CD1c-positive myeloid dendritic cell (primary cell): ENCODE data around the gene AAK1.
"Not testable (repeated sequence)": the region's sequence is repeated elsewhere in the genome, so short reads cannot be mapped to it uniquely, and the experiment has no call there.

Experiments used
- DNase-seq: peaks from one replicate; pipeline ENCODE4 v3.0.0-alpha.2; 2016; ENCODE audit errors: extremely low spot score

AAK1 gene

DNA sequence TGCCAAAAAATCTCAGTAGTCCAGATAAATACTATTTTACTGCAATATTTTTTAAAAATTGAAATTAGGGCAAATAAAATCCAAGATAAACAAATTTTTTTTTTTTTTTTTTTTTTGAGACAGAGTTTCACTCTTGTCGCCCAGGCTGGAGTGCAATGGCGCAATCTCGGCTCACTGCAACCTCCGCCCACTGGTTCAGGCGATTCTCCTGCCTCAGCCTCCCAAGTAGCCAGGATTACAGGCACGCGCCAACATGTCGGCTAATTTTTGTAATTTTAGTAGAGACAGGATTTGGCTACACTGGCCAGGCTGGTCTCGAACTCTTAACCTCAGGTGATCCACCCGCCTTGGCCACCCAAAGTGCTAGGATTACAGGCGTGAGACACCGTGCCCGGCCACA lies 68.2 kb downstream of the AAK1 start:
- peak; percentile 25 for DNase-seq

DNA sequence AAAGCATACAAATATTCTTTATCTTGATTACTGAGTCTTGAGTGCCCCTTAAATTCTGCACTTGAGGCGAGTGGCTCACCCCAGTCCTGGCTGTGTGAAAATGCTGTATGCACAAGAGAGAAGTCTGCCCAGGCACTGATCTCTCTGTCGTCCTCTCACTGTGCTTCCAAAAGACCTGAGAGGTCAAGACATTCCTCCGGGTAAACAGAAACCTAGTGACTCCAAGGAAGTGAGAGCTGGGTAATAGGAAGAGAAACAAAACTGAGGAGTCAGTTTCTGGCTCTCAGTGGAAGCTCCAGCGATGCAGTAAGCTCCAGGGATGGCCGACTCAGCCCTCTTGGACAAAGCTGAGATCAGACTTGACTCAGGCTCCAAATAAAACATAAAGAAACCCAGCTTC lies 70.9 kb downstream of the AAK1 start:
- peak; percentile 63 for DNase-seq

DNA sequence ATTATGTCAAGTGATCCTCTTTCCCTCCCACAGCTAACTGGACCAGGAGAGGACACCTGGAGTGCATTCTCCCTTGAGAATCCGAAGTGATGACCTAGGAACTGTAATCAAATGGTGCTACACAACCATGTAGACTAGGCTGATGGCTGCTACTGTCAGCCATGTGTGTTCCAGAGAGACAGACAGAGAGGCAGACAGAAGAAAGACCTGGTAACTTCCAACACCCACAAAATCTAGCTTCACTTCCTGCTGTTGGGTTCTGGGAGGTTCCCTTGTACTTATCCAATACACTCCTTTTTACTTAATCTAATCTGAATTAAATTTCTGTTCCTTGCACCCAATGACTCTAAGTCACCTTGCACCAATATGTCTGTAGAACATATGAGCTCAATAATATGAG lies 72.3 kb downstream of the AAK1 start:
- DNase-seq, result peak; percentile 17

DNA sequence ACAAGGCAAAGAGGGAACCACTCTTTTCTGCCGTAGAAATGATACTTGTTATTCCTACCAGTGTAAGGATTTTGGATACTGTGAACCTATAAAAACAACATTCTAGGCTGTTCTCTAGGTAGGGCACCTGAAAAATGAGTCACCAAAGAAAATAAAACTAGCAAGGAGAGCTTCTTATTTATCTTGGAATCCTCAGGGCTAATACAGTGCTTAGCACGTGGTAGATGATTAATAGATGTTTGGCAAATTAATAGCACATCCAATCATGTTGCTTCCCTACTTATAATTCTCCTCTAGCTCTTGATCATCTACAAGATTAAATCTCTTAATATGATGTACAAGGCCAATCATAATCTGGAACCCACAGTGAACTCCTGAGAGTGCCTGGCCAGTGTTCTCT lies 73.1 kb downstream of the AAK1 start:
- no peak for DNase-seq

DNA sequence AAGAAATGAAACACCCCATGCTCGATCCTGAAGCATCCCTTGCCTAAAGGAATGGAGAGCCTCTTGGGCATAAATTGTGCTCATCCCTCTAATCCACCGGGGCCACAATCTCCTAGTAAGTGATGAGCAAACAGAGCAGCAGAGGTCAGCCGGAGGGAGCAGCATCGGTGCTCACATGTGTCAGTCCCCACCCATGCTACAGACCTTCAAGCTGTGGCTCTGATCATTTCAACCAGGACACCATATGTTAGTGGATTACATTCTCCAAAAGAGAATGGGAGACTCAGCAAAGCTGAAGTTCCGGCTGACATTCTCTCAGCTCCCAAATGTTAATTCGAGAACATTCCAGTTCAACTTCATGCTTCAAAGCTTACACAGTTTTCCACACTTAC lies 75.6 kb downstream of the AAK1 start:
- no peak for DNase-seq

DNA sequence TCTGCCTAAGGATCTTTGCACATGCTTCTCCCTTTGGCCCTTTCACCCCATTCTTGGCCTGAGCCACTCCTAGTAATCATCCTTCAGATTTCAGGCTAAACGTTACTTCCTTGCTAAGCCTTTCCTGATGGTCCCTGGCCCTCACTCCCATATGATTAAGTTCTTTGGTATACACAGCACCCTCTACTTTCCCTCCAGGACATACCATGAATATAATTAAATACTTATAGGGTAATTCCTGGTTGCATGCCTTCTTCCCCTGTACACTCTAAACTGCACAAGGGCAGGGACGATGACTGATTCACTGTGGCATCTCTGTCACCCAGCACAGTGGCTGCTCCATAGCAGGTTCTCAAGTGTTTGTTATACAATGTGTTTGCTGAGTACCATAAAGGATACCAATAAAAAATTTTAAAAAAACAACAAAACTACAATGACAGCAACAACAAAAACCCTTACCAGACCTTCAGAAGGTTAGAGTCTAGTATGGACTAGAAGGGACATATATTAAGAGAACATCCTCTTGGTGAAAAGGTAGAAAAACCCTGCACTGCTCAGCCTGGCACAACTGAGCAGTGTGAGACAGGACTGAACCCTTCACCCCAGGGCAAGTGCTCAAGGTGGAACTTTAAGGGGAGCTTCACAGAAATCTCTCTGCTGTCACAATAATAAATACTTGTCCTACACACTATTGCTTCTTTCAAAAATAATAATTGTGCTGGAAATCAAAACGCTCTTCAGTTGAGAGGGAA lies 76.2 kb downstream of the AAK1 start:
- DNase-seq, result no peak

DNA sequence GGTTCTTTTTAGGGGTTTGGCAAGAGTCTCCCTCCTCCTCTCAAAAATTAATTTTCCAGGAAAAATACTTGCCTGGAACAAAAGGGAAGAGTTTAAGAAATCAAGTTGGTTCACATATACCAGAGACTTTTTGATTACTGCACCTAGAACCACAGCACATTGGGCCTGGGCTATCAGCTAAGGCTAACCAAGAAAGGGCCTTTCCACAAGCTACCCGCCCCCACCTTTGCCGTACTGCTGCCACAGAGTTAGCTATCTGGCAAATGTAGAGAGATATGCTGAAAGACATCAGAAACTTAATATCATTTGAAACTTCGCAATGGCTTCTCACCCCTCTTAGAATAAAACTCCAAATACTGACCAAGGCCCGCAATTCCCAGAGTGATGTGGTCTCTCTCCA lies 76.9 kb downstream of the AAK1 start:
- DNase-seq, result no peak

DNA sequence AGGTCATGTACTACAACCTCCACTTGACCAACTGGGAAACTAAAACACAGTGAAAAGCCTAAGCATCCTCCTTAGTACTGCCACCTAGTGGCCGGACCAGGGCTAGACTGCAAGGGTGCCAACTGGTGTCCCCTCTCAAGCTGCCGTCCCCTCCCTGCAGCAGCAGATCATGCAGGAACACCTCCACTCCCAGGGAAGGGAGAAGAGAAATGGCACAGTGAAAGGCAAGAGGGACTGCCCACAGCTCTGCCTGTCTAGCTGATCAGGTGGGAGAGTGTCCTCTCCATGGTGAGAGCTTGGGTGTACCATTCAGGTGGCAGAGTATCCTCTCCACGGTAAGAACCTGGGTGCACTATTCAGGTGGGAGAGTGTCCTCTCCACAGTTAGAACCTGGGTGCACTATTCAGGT lies 78.1 kb downstream of the AAK1 start:
- DNase-seq, result peak; percentile 71

DNA sequence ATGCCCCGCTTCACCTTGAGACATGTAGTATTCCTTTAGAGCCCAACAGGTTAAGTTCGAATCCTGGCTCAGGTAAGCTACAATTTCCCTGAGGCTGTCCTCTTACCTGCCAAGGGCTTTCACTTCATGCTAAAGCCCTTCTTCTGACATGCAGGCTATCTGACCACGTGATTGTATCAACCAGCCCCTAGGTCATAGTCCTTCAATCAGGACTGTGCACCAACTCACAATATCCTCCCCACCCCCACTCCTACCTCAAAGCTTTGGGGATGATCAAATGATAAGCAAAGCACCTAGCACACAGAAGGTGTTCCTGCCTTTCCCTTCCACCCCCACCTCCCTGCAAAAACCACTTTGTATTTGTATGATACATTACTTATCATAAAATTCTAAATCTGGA lies 78.9 kb downstream of the AAK1 start:
- no peak for DNase-seq

DNA sequence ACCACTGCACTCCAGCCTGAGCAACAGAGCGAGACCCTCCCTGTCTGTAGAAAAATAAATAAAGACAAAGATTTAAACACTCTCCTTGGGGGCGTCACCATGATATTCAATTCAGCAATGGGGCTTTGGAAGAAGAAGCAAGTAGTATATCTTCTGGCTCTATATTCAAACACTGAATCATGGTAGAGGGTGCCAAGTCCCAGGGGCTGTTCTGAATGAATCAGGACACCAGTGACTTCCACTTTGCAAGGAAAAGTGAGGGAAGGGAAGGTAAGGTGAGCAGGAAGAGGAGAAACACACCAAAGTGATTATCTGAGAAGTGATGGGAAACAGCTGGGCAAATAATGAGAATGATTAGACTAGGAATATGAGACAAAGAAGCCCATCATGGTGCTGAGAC lies 80.5 kb downstream of the AAK1 start:
- DNase-seq, result no peak

DNA sequence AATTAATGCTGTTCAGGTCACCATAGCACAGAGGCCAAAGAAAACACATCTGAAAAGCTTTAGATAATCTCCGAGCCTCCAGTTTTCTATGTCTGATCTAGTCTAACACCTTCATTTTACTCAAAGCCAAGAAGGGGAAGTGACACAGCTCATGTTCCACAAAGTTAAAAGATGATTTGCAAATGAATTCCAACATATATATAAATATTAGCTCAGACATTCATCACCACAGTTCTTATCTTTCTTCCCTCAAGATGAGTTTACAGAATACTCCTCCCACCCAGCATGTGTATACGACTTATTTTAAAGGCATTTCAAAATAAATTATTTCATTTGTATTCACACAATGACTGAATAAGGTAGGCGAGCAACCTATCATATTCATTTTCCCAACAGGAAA lies 82.4 kb downstream of the AAK1 start:
- no peak for DNase-seq

DNA sequence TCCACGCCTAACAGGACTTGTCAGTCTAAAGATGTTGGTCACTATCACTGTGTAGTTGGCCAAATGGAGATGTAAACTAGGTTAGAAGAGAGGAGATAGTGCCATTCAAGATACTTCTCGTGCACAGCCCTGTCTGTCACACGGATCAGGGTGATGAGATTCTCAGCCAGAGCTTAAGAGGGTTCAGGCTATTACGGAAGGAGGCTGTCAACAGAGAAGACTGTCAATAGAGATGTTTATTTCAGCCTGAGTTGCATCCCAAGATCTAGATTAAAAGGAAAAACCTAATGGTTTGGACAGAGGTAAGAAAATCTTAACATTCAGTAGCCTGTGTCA lies 83.4 kb downstream of the AAK1 start:
- DNase-seq, result no peak

DNA sequence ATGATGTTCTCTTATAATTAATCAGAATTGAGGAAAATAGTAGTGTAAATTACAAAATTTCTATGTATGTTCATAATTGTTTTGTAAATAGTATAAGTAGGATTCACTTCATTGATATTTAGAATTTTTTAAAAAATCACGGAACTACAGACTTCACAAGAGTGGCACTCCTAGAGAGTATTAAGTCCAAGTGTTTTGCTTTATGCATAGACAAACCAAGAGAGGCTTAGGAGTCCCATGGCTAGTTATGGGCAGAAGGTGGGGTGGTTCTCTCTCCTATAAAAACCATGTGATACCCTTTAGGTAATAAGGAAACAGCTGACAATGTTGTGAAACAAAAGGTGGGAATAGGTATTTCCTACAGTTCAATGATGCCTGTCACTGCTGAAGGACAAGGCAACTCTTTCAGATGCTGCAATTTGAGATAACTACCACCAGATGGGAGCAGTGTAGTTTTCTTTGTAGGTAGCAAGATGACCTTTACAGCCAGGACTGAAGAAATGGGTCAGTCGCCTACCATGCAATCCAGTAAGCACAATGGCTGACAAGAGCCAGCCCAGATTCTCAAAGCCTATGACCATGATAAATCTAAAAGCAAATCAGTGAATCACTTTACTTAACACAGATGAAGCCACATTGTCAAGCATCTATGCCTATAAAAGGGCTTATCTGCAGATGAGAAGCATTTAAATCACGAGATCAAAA lies 83.9 kb downstream of the AAK1 start:
- DNase-seq, result peak; percentile 59

DNA sequence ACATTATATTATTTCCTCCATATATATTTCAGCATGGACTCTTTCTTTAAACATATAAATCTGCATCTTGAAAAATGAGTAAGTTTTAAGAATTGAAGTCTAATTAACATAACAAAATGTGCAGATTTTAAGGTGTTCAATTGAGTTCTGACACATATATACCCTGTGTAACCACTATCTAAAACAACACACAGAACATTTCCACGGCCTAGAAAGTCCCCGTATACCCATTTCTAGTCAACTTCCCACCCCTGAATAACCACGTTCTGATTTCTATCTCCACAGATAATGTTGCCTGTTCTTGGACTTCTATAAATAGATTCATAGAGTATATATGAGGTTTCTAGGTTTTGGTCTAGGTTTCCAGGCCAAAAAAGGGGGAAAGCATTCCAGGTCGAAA lies 87.5 kb downstream of the AAK1 start:
- no peak for DNase-seq

DNA sequence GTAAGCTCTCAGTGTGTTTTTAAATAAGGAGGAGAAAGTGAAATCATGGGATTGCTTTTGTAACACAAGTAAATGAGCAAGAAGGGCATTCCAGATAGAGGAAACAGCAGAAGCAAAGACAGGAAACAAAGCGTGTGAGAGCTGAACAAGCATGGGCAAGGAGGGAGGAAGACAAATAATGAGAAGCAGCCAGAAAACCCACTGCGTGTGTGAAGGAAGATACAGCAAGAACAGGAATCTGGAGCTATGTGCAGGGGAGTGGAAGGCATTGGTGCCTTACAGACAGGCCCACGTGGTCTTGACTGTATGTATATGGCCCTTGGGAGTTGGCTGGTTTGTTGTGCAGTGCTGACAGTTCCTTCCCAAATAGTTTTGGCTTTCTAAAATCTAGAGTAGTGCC lies 88.6 kb downstream of the AAK1 start:
- peak; percentile 69 for DNase-seq

DNA sequence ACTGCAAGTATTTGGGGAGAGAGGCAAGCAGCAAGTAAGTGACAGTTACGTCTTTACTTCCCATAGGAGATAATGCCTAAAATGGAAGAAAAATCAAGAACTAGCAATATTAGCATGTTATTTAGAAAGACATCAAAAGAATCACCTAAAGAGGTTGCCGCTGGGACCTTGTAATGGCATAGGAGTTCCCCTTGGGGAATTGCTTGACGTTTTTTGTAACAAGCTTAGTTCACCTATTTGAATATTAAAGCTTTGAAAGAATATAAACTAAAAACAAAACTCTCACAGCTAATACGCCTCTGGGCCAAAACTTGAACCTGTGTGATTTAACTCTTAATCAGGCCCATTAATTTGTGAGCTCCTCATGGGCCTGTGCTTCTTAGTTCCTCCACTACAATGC lies 89.0 kb downstream of the AAK1 start:
- no peak for DNase-seq

DNA sequence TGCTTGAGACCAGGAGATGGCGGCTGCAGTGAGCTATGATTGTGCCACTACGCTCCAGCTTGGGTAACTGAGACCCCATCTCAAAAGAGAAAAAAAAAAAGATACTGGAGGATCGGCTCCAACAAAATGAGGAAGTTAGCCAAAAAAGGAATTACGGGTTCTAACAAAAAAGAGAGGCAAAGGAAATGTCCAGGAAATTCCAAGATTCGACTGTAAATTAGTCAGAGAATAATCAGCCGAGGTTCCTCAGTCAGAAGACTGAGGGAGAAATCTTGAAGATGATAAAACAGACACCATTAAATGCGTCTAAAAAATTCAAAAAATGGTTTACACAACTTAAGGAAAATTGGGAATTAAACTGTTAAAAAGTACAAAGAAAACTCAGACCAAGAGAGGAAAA lies 89.5 kb downstream of the AAK1 start:
- no peak for DNase-seq

DNA sequence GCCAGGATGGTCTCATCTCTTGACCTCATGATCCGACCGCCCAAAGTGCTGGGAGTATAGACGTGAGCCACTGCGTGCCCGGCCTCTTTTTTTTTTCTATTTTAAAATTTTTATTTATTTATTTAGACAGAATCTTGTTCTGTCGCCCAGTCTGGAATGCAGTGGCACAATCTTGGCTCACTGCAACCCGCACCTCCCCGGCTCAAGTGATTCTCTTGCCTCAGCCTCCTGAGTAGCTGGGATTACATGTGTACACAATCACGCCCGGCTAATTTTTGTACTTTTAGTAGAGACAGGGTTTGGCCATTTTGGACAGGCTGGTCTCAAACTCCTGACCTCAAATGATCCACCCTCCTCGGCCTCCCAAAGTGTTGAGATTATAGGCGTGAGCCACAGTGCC lies 93.0 kb downstream of the AAK1 start:
- DNase-seq, result not testable (repeated sequence)

DNA sequence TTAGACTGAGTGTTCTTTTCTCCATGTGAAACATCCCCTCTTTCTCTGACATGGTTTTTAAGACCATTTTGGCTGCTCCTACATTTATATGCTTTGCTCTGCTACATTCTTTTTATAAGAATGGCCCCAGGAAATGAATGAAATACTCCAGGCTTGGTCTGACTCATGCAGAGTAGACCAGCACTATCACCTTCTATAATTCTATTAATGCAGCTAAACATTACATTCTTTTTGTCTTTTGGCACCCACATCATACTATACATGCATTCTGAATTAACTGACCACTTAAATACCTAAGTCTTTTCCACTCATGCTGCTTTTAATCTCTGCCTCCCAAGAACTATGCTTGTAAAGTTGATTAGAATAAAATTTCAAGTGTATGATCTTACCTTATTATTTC lies 94.1 kb downstream of the AAK1 start:
- no peak for DNase-seq

DNA sequence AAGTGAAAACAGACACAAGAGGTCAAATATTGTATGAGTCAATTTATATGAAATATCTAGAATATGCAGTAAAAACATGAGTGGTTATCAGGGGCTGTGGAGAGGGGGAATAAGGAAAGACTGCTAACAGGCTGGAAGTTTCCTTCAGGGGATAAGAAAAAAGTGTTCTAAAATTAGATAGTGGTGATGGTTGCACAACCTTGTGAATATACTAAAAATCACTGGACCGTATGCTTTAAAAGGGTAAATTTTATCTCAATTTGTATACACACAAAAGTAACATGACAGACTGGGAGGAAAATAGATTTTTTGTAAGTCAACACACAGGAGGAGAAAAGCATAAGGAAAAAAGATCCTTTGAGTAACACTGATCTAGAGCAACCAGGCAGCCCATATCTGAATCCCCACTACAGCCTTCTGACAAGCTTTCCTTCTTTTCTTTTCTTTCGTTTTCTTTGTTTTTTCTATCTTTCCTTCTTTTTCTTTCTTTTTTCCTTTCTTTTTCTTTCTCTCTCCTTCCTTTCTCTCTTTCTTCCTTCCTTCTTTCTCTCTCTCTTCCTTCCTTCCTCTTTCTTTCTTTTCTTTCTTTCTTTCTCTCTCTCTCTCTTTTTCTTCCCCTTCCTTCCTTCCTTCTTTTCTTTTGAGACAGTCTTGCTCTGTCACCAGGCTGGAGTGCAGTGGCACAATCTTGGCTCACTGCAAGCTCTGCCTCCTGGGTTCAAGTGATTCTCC lies 95.4 kb downstream of the AAK1 start:
- no peak for DNase-seq

DNA sequence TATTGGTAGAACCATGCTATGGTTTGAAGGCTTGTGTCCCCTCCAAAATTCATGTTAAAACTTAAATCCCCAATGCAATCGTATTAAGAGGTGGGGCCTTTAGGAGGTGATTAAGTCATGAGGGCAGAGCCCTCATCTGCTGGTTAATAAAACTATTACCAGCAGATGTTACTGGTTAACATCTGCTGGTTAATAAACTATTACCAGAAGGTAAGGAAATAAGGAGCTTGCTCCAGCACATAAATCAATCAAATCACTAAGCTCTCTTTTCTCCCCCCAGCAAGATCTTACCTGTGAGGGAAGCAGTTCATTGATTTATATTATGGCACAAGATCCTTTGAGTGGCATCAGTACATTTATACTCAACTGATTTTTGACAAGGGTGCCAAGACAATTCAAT lies 96.9 kb downstream of the AAK1 start:
- no peak for DNase-seq

DNA sequence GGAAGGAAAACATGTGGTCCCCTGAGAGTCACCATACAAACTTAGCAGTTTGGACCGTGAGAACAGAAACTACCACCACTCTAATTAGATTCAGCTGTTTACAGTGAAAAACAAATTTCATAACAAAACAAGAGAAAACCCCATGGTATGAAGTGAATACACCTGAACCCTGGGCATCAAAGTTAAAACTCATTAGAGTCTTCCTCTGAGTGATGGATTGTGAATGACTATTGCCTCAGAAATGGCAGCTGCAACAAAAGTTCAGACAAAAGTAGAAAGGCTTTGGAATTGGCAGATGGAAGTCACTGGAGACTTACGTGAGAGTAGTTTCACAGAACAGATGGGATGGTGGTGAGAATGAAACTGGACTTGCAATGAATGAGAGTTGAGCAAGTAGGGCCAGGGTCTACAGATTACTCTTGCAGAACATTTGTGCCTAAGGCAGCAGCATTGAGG lies 98.0 kb downstream of the AAK1 start:
- no peak for DNase-seq

DNA sequence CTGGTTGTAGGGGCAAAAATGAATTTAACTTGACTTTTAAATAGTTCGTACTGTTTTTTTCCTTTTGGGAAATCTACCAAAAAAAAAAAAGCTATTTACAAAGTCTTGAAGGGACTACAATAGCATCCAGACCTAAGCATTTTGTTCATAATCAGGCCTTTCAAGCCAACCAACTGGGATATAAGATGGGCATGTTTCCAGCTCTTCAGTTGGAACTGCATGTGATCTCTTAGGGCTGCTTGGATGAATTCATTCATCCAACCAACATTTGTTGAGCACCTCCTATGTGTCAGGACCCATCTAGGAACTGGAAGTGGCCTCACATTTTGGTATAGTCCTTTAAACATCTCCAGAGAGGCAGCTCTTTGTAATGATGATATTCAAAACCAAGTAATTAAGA lies 98.6 kb downstream of the AAK1 start:
- no peak for DNase-seq
